Uterus (tissue), 2 donors: ENCODE measurements around the gene CAPG.

ENCODE experiments used
- POLR2A ChIP-seq, 2 donors: fragments of 450-650 bp; IDR thresholded peaks; one replicate each; pipeline ENCODE4 v1.6.1; 2016; ENCODE audit warnings: antibody characterized with exemption in 2 of 2, mild to moderate bottlenecking in 1 of 2, moderate library complexity in 1 of 2
- TF ChIP-seq, protein P1 (sequence below), 4 experiments: fragments of 200-600 bp in 2 of 4; fragments of 450-650 bp in 2 of 4; sonication (generic) in 2 of 4; IDR thresholded peaks; one replicate each; pipeline ENCODE4 v1.5.1; 2016 to 2019; ENCODE audit warnings: antibody characterized with exemption in 4 of 4, mild to moderate bottlenecking in 2 of 4, moderate library complexity in 1 of 4

DNA sequence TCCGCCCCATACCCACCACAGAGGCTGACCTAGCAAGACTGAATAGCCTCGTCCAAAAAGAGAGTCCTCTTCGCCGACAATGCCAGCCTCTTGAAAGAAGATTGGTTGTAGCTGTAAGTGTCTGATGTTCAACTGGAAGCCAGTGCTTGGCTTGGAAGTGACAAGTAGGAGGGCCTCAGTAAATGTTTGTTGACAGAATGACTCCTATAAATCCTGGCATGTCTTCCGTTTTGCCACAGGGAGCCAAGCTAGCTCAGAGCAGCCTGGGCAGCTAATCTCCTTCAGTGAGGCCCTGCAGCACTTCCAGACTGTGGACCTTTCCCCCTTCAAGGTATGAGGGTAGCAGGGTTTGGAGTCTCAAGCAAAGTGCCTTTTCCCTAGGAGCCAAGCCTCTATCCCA is 40.7 kb downstream of the CAPG start:
- TF ChIP-seq, protein P1, sequence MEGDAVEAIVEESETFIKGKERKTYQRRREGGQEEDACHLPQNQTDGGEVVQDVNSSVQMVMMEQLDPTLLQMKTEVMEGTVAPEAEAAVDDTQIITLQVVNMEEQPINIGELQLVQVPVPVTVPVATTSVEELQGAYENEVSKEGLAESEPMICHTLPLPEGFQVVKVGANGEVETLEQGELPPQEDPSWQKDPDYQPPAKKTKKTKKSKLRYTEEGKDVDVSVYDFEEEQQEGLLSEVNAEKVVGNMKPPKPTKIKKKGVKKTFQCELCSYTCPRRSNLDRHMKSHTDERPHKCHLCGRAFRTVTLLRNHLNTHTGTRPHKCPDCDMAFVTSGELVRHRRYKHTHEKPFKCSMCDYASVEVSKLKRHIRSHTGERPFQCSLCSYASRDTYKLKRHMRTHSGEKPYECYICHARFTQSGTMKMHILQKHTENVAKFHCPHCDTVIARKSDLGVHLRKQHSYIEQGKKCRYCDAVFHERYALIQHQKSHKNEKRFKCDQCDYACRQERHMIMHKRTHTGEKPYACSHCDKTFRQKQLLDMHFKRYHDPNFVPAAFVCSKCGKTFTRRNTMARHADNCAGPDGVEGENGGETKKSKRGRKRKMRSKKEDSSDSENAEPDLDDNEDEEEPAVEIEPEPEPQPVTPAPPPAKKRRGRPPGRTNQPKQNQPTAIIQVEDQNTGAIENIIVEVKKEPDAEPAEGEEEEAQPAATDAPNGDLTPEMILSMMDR (IDR thresholded peaks at IDR 0.05) = no peak
- no peak for TF ChIP-seq POLR2A (IDR thresholded peaks at IDR 0.05)
